IMR-90 (cell line): ENCODE measurements around the gene CAMK2G. TPM values are rescaled to one million over a fixed set of nuclear protein-coding genes. Genes with fewer than 3 reads are reported as not detected.
A peak's percentile ranks its signal among the peaks of the same experiment; 100 is the strongest.

ENCODE experiments used
- ATAC-seq: fragments of 200-7000 bp; cut with Tn5 transposase; 2 replicates; pipeline ENCODE4 v1.9.1; 2020; ENCODE audit warnings: low read depth, mild to moderate bottlenecking, moderate library complexity
- BruUV-seq: library from RNA; stranded (reverse); fragments of 400-500 nt; replicated peaks from 2 replicates; lab custom pipeline; 2021; lab: Mats Ljungman, UMichigan
- CTCF ChIA-PET: fragments of 300-600 bp; formaldehyde crosslinking; extraction: SDS; loops from one replicate; lab custom pipeline; 2021; ENCODE audit warnings: antibody characterized with exemption; lab: Yijun Ruan, JAX
- POLR2A ChIA-PET: fragments of 300-600 bp; sonication (Branson Sonifier 250); formaldehyde crosslinking; loops from one replicate; lab custom pipeline; 2022; ENCODE audit warnings: antibody characterized with exemption; ENCODE audit not compliant: unreplicated experiment; lab: Charles Lee
- DNase-seq: peaks from one replicate; pipeline ENCODE4 v3.0.0; 2013
- H2AFZ ChIP-seq: replicated peaks from 2 replicates; pipeline ENCODE3; 2013; ENCODE audit warnings: low read length, mild to moderate bottlenecking; ENCODE audit not compliant: poor library complexity
- H2AK5ac ChIP-seq: 2 replicates; pipeline ENCODE4 v1.6.1; 2013; ENCODE audit warnings: low read depth, low read length, inconsistent platforms
- H2AK9ac ChIP-seq: replicated peaks from 2 replicates; pipeline ENCODE3; 2013; ENCODE audit warnings: mild to moderate bottlenecking, low read depth, low read length, moderate library complexity; ENCODE audit not compliant: poor library complexity
- H2BK120ac ChIP-seq: 2 replicates; pipeline ENCODE4 v1.6.1; 2013; ENCODE audit warnings: low read depth, low read length, inconsistent platforms
- H2BK15ac ChIP-seq: 3 replicates; pipeline ENCODE4 v1.6.1; 2013; ENCODE audit warnings: low read depth, low read length, inconsistent platforms
- H2BK20ac ChIP-seq: 2 replicates; pipeline ENCODE4 v1.6.1; 2013; ENCODE audit warnings: low read depth, mild to moderate bottlenecking, inconsistent platforms, low read length, moderate library complexity
- H2BK5ac ChIP-seq: 2 replicates; pipeline ENCODE4 v1.6.1; 2013; ENCODE audit warnings: mild to moderate bottlenecking, low read depth, low read length, inconsistent platforms; ENCODE audit not compliant: poor library complexity, severe bottlenecking
- H3K14ac ChIP-seq: replicated peaks from 2 replicates; pipeline ENCODE4 v1.6.1; 2013; ENCODE audit warnings: low read depth, low read length, inconsistent platforms
- H3K18ac ChIP-seq: 2 replicates; pipeline ENCODE4 v1.6.1; 2013; ENCODE audit warnings: low read depth, low read length, control low read depth
- H3K23ac ChIP-seq: 2 replicates; pipeline ENCODE4 v1.6.1; 2013; ENCODE audit warnings: low read depth, low read length, inconsistent platforms
- H3K27ac ChIP-seq: 2 replicates; pipeline ENCODE4 v1.5.1; 2013; ENCODE audit warnings: mild to moderate bottlenecking, control low read depth, low read length; ENCODE audit not compliant: insufficient read depth
- H3K27me3 ChIP-seq: 2 replicates; pipeline ENCODE4 v1.6.1; 2013; ENCODE audit warnings: low read length; ENCODE audit not compliant: control insufficient read depth, insufficient read depth
- H3K36me3 ChIP-seq: 2 replicates; pipeline ENCODE4 v1.6.1; 2013; ENCODE audit warnings: low read length, mixed read lengths; ENCODE audit not compliant: control insufficient read depth, insufficient read depth
- H3K4ac ChIP-seq: 2 replicates; pipeline ENCODE4 v1.6.1; 2013; ENCODE audit warnings: low read depth, low read length, inconsistent platforms
- H3K4me1 ChIP-seq: 2 replicates; pipeline ENCODE4 v1.6.1; 2013; ENCODE audit warnings: low read length, mixed read lengths; ENCODE audit not compliant: control insufficient read depth, insufficient read depth
- H3K4me2 ChIP-seq: 2 replicates; pipeline ENCODE4 v1.6.1; 2013; ENCODE audit warnings: low read depth, mild to moderate bottlenecking, control low read depth, low read length, moderate library complexity
- H3K4me3 ChIP-seq: 2 replicates; pipeline ENCODE4 v1.5.1; 2013; ENCODE audit warnings: low read depth, mild to moderate bottlenecking, control low read depth, low read length, moderate library complexity; ENCODE audit not compliant: insufficient read depth
- H3K56ac ChIP-seq: 2 replicates; pipeline ENCODE4 v1.6.1; 2013; ENCODE audit warnings: low read length, inconsistent platforms; ENCODE audit not compliant: insufficient read depth; ENCODE audit errors: extremely low read depth
- H3K79me1 ChIP-seq, 2 experiments: 2 replicates each; pipeline ENCODE4 v1.6.1; 2013; ENCODE audit warnings: low read length in 2 of 2, inconsistent platforms in 1 of 2, low read depth in 1 of 2
- H3K9ac ChIP-seq: 2 replicates; pipeline ENCODE4 v1.6.1; 2013; ENCODE audit warnings: low read depth, low read length, control low read depth
- H3K9me1 ChIP-seq: 2 replicates; pipeline ENCODE4 v1.6.1; 2013; ENCODE audit warnings: low read length, inconsistent platforms; ENCODE audit not compliant: insufficient read depth
- H3K9me3 ChIP-seq: 2 replicates; pipeline ENCODE4 v1.6.1; 2013; ENCODE audit warnings: low read length; ENCODE audit not compliant: control insufficient read depth, insufficient read depth
- H4K20me1 ChIP-seq: 2 replicates; pipeline ENCODE4 v1.6.1; 2013; ENCODE audit warnings: low read length, inconsistent platforms; ENCODE audit not compliant: insufficient read depth
- H4K5ac ChIP-seq: 2 replicates; pipeline ENCODE4 v1.6.1; 2013; ENCODE audit warnings: mild to moderate bottlenecking, low read depth, low read length, control low read depth
- H4K8ac ChIP-seq, 2 experiments: 2 replicates each; pipeline ENCODE4 v1.6.1; 2013; ENCODE audit warnings: low read depth in 2 of 2, low read length in 2 of 2, control low read depth in 1 of 2, inconsistent platforms in 1 of 2
- H4K91ac ChIP-seq: 2 replicates; pipeline ENCODE4 v1.6.1; 2013; ENCODE audit warnings: low read depth, low read length, inconsistent platforms; ENCODE audit not compliant: insufficient read depth
- FOS ChIP-seq: fragments of 150-350 bp; IDR thresholded peaks from 2 replicates; pipeline ENCODE4 v1.6.1; 2016; ENCODE audit warnings: low read depth, low read length
- POLR2A ChIP-seq: IDR thresholded peaks from 2 replicates; pipeline ENCODE4 v1.6.1; 2012; ENCODE audit warnings: mild to moderate bottlenecking, low read depth, low read length
- WGBS, 2 experiments: methylation state at CpG; one replicate each; pipeline versions ENCODE4 v1.1.5 to v1.1.7; 2013; ENCODE audit warnings: missing lambda C conversion rate in 2 of 2; ENCODE audit not compliant: insufficient read length in 1 of 2; ENCODE audit errors: extremely low coverage in 2 of 2; 5-methylcytosine and 5-hydroxymethylcytosine counted together
- dilution Hi-C: fragments of 300-500 bp; cut with HindIII; formaldehyde crosslinking; loops from one replicate; pipeline ENCODE4 v1.14.3; 2018; ENCODE audit warnings: low sequenced_read_pairs; ENCODE audit not compliant: unreplicated experiment
- in situ Hi-C: fragments of 300-500 bp; cut with MboI; formaldehyde crosslinking; loops from 3 replicates; pipeline ENCODE4 v1.14.3; 2019; ENCODE audit warnings: low sequenced_read_pairs, inconsistent platforms, mixed read lengths
- intact Hi-C: fragments of 100-400 bp; cut with micrococcal nuclease; formaldehyde crosslinking; loops from 2 replicates; pipeline ENCODE4 v1.10.0; 2022
- polyA plus RNA-seq, 3 experiments: library from polyadenylated mRNA; depleted of rRNA; stranded (reverse); fragments of >200 nt; gene quantifications; 2 replicates each; pipeline ENCODE4 v1.2.3, GENCODE V29; 2012; ENCODE audit warnings: low replicate concordance in 1 of 3
- total RNA-seq: library from RNA; depleted of rRNA; stranded (reverse); fragments of >200 nt; gene quantifications from 2 replicates; pipeline ENCODE4 v1.2.3, GENCODE V29; 2012

Gene CAMK2G
- total and polyA plus RNA-seq, 2 of the 4 experiments (the other 2 are of a cell fraction), result 20.4 to 25.4 TPM

DNA sequence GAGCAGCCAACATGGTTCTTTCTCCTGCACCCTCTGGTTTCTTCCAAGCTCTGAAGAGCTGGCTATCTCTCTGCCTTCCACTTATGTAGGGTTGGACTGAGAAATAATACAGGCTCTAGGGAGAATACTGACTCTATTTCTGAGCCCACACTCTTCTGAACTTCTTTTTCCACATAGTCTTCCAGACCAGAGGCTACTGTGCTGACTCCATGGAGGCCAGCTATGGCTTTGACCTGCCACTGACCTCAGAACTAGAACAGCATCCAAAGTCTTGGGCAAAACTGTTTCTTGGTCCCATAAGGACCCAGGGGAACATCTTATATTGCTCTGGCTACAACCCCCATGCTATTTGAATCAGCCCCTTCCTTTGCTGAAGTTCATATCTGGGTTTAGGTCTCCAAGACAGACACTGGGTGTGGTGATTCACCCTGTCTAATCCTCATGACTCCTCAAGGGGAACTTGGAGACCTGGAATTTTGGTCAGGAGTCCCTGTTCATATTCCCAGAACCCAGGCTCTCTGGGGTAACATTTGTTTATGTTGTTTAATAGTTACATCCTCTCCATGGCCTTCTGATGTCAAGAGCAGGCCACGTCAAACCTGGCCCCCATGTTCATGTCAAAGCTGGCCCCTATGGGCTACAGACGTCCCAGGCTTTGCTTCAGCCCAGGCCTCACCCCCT is 24.5 kb upstream of the CAMK2G start:
- TF ChIP-seq FOS, result 0 out of 2 replicates have a peak, but pooled peaks have one; percentile 17
- no peak for TF ChIP-seq POLR2A
- WGBS, 2 experiments, result no CpG with 5 or more reads among the region's 2 CpGs
- H2AK9ac ChIP-seq, result peak overlapping the region; percentile 77

More for the DNA sequence above, 24.5 kb upstream of the CAMK2G start:
- no peak; the same call in 1 of the 2 replicates for ATAC-seq
- Histone ChIP-seq H4K8ac (peak overlapping the region; percentile 85 to 86), H2BK20ac (peak overlapping the region; percentile 98), H3K4me3 (no peak overlapping the region), H3K14ac (peak overlapping the region; percentile 58), H4K91ac (peak overlapping the region; percentile 83), H4K5ac (peak overlapping the region; percentile 29; the same call in 1 of the 2 replicates), H3K4me2 (no peak overlapping the region), H3K18ac (peak overlapping the region; percentile 30; the same call in 1 of the 2 replicates), H2BK120ac (peak overlapping the region; percentile 81), H4K20me1 (no peaks in the 10 kb centered on the region), H3K4ac (peak overlapping the region; percentile 96), H3K79me1 (peaks cover 0 to 15% of the 10 kb centered on the region in 2 experiments; a peak in 2 of 4 replicates), H2BK5ac (peak overlapping the region; percentile 85), H3K36me3 (no peaks in the 10 kb centered on the region), H3K9me3 (no peaks in the 10 kb centered on the region), H2BK15ac (peak overlapping the region; percentile 95), H3K4me1 (peaks cover 14% of the 10 kb centered on the region), H3K9me1 (peaks cover 29% of the 10 kb centered on the region), H3K9ac (no peak overlapping the region), H3K56ac (peak overlapping the region; percentile 76), H3K23ac (peak overlapping the region; percentile 75), H2AK5ac (peak overlapping the region; percentile 84), H3K27me3 (no peaks in the 10 kb centered on the region), H3K27ac (peak overlapping the region; percentile 76), H2AFZ (peak overlapping the region; percentile 48)
- CTCF ChIA-PET, result interaction anchor here (0.9 to 1.5 kb wide), 2 partner anchors 19 to 42 kb away, joined by 3 to 4 read pairs; no protein-coding TSS in a partner anchor
- DNase-seq, result peak; percentile 83
- no TSS peak for BruUV-seq
- in situ Hi-C loops, result no loop called here
- intact Hi-C loops, result no loop called here
- dilution Hi-C loops, result no loop called here
- POLR2A ChIA-PET, result interaction anchor here (0.9 to 1.7 kb wide), 3 partner anchors 8 to 11 kb away, joined by 3 to 8 read pairs (median 7); no protein-coding TSS in a partner anchor
